Stomach (tissue), 4 donors: ENCODE data around the gene ARHGAP35.

ENCODE experiments used
- POLR2AphosphoS5 ChIP-seq, 3 donors: sonication (generic); formaldehyde crosslinking; IDR thresholded peaks; one replicate each; pipeline ENCODE4 v1.6.1; 2016; ENCODE audit warnings: antibody characterized with exemption in 3 of 3
- TF ChIP-seq, protein P1 (sequence below), 7 experiments: fragments of 450-650 bp in 4 of 7; fragments of 200-600 bp in 3 of 7; sonication (generic) in 3 of 7; IDR thresholded peaks; one replicate each; pipeline ENCODE4 v1.5.1; 2016 to 2019; ENCODE audit warnings: antibody characterized with exemption in 7 of 7, control low read depth in 2 of 7, mild to moderate bottlenecking in 1 of 7

DNA sequence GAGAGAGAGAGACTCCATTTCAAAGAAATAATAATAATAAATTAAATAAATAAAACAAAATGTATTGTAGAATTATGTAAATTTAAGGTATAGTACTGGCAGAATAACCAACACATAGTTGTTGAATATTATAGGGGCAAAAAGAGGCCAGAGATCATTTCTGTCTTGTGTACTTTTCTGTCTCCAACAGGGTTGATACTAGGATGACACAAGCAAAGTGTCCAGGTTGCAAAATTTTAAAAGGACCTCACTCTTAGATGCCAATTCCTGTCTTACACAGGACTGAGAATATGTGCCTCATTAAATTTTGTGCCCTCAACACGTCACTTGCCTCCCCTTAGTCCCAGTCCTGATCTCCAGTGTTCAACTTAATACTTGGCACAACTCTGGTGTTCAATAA is 8.0 kb upstream of the ARHGAP35 start:
- TF ChIP-seq POLR2AphosphoS5 (IDR thresholded peaks at IDR 0.05): no peak
- TF ChIP-seq, protein P1, sequence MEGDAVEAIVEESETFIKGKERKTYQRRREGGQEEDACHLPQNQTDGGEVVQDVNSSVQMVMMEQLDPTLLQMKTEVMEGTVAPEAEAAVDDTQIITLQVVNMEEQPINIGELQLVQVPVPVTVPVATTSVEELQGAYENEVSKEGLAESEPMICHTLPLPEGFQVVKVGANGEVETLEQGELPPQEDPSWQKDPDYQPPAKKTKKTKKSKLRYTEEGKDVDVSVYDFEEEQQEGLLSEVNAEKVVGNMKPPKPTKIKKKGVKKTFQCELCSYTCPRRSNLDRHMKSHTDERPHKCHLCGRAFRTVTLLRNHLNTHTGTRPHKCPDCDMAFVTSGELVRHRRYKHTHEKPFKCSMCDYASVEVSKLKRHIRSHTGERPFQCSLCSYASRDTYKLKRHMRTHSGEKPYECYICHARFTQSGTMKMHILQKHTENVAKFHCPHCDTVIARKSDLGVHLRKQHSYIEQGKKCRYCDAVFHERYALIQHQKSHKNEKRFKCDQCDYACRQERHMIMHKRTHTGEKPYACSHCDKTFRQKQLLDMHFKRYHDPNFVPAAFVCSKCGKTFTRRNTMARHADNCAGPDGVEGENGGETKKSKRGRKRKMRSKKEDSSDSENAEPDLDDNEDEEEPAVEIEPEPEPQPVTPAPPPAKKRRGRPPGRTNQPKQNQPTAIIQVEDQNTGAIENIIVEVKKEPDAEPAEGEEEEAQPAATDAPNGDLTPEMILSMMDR (IDR thresholded peaks at IDR 0.05): no peak
